Mucosa of descending colon (tissue), 3 donors: ENCODE measurements around the gene PRKCZ. TPM values are rescaled to one million over a fixed set of nuclear protein-coding genes. Genes with fewer than 3 reads are reported as not detected.

Source experiments
- ATAC-seq: fragments of 200-7000 bp; cut with Tn5 transposase; one replicate; pipeline ENCODE4 v1.9.1; 2020; ENCODE audit warnings: mild to moderate bottlenecking, moderate library complexity
- DNase-seq, 3 donors: peaks; one replicate each; pipeline ENCODE4 v3.0.0-alpha.2; 2020
- H3K36me3 ChIP-seq: fragments of 200-600 bp; one replicate; pipeline ENCODE4 v1.8.0; 2021; ENCODE audit warnings: low read depth, mild to moderate bottlenecking
- H3K4me1 ChIP-seq: fragments of 200-600 bp; one replicate; pipeline ENCODE4 v1.8.0; 2021; ENCODE audit warnings: low read depth, mild to moderate bottlenecking
- H3K4me3 ChIP-seq: fragments of 200-600 bp; one replicate; pipeline ENCODE4 v1.8.0; 2021; ENCODE audit warnings: mild to moderate bottlenecking
- H3K9me3 ChIP-seq: fragments of 200-600 bp; one replicate; pipeline ENCODE4 v1.8.0; 2021; ENCODE audit warnings: mild to moderate bottlenecking
- intact Hi-C, 2 donors: fragments of 100-400 bp; cut with DNase I in 1 of 2; cut with micrococcal nuclease in 1 of 2; formaldehyde crosslinking; loops; one replicate each; pipeline versions ENCODE4 v1.11.0 to v1.11.1; 2022; cut with DNase I, micrococcal nuclease
- total RNA-seq, 3 donors: library from RNA; stranded (reverse); fragmentation: NEBNext Ultra II Directional in 2 of 3; extraction: Animal tissue kit (Norgen Biotek cat#: 25700) in 2 of 3; gene quantifications; one replicate each; pipeline versions ENCODE4 v1.2.1 to v1.2.4, GENCODE V29; 2021 to 2023
- TF ChIP-seq, protein P1 (sequence below): fragments of 200-600 bp; IDR thresholded peaks from one replicate; pipeline ENCODE4 v1.8.0; 2022; ENCODE audit warnings: antibody characterized with exemption, mild to moderate bottlenecking
- donor health status: DM: no; HTN: no; CAD: no; lungs with moderate emphysema.
- donor health status: DM: no; HTN: no; CAD: no.
- donor health status: DM: no; HTN: yes; CAD: no.

PRKCZ gene
- total RNA-seq, 3 donors from 2014 or later: 38.9 to 80.2 (median 53.7) TPM

DNA sequence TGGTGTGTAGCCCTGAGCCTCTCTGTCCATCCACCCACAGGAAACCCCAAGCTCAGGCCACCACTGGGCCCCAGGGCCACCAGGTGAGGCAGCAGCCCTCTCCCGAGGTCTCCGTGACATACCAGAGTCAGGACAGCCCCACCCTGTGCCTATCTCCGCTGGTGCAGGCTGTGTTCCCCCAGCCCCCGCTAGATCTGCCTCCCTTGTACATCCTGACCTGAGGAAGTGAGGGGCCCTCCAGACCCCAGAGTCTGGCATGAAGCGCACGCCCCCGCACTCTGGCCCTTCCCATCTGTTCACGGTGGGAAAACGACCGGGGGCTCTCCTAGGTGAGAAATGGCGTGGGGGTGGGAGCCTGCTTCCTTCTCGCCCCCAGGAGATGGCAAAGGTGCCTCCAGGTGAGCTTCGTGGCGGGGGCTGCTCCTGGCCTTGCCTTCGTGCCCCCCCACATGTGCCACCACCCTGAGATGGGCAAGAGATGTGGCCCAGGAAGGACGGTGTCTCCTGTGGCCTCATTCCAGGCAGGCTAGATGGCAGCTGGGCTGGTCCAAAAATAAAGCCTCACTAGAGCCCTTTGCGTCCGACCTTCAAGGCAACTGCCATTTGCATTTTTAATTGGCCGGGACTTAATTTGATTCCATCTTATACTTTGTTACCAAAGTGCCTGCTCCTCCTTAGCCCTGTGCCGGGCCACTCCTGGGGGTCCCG, 28.0 kb upstream of the PRKCZ start:
- H3K36me3 ChIP-seq: no peaks in the 10 kb centered on the region
- DNase-seq (no peak), ATAC-seq (no peak)
- no peak overlapping the region for H3K4me3 ChIP-seq
- no peaks in the 10 kb centered on the region for H3K9me3 ChIP-seq
- intact Hi-C loops: no loop called here
- TF ChIP-seq, protein P1, sequence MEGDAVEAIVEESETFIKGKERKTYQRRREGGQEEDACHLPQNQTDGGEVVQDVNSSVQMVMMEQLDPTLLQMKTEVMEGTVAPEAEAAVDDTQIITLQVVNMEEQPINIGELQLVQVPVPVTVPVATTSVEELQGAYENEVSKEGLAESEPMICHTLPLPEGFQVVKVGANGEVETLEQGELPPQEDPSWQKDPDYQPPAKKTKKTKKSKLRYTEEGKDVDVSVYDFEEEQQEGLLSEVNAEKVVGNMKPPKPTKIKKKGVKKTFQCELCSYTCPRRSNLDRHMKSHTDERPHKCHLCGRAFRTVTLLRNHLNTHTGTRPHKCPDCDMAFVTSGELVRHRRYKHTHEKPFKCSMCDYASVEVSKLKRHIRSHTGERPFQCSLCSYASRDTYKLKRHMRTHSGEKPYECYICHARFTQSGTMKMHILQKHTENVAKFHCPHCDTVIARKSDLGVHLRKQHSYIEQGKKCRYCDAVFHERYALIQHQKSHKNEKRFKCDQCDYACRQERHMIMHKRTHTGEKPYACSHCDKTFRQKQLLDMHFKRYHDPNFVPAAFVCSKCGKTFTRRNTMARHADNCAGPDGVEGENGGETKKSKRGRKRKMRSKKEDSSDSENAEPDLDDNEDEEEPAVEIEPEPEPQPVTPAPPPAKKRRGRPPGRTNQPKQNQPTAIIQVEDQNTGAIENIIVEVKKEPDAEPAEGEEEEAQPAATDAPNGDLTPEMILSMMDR: no peak
- H3K4me1 ChIP-seq: peaks cover 5% of the 10 kb centered on the region

DNA sequence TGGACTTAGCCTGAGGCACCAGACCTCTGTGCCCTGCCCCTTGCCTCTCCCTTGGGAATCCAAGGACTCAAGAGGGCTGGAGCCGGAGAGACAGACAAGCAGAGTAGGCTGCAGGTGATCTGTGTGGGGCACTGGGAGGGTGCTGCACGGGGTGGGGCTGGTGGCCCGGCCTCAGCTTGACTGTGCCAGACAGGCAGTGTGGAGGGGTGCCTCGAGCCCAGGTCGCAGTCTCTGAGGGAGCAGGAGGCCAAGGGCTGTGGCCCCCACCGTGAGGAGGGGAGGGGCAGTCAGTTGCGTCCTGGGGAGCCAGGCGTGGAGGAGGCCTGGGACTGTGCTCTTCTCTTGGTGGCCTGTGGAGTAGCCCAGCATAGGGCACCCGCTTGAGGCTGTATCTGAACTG, 27.0 kb upstream of the PRKCZ start:
- H3K4me3 ChIP-seq: no peak overlapping the region
- no peaks in the 10 kb centered on the region for H3K36me3 ChIP-seq
- H3K4me1 ChIP-seq: peaks cover 5% of the 10 kb centered on the region
- intact Hi-C loops: no loop called here
- DNase-seq (no peak), ATAC-seq (peak; percentile 14)
- TF ChIP-seq, protein P1: no peak
- no peaks in the 10 kb centered on the region for H3K9me3 ChIP-seq

DNA sequence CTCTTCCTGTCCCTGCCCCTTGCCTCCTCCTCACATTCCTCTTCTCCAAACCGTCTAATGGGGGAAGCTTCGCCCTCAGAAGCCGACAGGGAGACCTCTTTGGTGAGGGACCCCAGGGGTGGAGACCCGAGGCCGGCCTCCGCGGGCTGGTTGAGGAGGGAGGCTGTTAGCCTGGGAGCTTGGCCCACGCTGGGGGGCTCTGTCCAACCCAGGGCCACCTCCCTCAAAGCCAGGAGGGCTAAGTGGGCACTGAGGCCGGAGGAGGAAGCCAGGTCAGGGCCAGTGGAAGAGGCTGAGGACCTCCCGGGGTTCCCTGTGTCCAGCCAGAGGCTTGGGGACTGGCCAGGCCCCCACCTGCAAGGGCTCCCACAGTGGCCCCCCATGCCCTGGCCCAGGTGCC, 25.8 kb upstream of the PRKCZ start:
- H3K9me3 ChIP-seq: no peaks in the 10 kb centered on the region
- intact Hi-C loops: no loop called here
- DNase-seq (no peak), ATAC-seq (no peak)
- TF ChIP-seq, protein P1: no peak
- no peak overlapping the region for H3K4me3 ChIP-seq
- H3K4me1 ChIP-seq: peaks cover 4% of the 10 kb centered on the region
- H3K36me3 ChIP-seq: no peaks in the 10 kb centered on the region

DNA sequence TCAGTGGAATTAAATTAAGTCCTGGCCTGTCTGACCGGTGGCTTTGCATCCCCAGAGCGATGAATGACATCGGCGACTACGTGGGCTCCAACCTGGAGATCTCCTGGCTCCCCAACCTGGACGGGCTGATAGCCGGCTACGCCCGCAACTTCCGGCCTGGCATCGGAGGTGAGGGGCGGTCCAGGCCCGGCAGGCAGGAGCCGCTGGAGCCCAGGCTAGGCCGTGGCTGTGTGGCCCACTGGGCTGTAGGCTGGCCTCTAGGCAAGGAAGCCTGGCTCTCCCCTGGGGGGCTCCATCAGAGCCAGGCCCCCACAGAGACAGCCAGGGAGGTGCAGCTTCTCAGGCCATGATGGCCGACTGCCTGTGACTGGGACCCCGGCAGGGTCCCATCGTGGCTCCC, 25.3 kb upstream of the PRKCZ start:
- no peaks in the 10 kb centered on the region for H3K4me1 ChIP-seq
- no peak overlapping the region for H3K4me3 ChIP-seq
- ATAC-seq (no peak), DNase-seq (no peak)
- H3K36me3 ChIP-seq: no peaks in the 10 kb centered on the region
- TF ChIP-seq, protein P1: no peak
- intact Hi-C loops: no loop called here
- no peaks in the 10 kb centered on the region for H3K9me3 ChIP-seq

DNA sequence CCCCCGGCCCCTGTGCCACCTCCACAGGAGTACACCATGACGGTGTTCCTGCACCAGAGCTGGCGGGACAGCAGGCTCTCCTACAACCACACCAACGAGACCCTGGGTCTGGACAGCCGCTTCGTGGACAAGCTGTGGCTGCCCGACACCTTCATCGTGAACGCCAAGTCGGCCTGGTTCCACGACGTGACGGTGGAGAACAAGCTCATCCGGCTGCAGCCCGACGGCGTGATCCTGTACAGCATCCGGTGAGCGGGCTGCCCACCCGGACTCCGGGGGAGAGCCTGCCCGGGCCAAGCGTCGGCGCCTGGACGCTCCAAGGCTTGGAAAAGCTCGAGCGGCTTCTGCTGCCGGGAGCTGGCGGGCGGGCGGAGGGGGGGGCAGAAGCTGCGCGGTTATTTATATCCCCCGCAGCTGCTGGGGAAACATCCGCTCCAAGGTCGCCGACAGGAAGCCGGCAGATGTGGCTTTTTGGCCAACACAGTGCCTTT, 24.7 kb upstream of the PRKCZ start:
- H3K4me1 ChIP-seq: no peaks in the 10 kb centered on the region
- no peaks in the 10 kb centered on the region for H3K36me3 ChIP-seq
- peak in 2 of 3 donors; percentile 14 to 52 for DNase-seq
- TF ChIP-seq, protein P1: no peak
- no peaks in the 10 kb centered on the region for H3K9me3 ChIP-seq
- intact Hi-C loops: no loop called here
- H3K4me3 ChIP-seq: no peak overlapping the region
- ATAC-seq: no peak
